Hindlimb muscle (tissue), 1 donor: ENCODE results near the gene CH25H. TPM values are rescaled to one million over a fixed set of nuclear protein-coding genes. Genes with fewer than 3 reads are reported as not detected.
"Not testable (repeated sequence)": the region's sequence is repeated elsewhere in the genome, so short reads cannot be mapped to it uniquely, and the experiment has no call there.

Experiments used
- DNase-seq: peaks from one replicate; pipeline ENCODE4 v3.0.0-alpha.2; 2013
- polyA plus RNA-seq: library from polyadenylated mRNA; unstranded; fragments of 120-200 nt; gene quantifications from one replicate; pipeline ENCODE4 v1.2.1, GENCODE V29; 2013; ENCODE audit not compliant: insufficient read length

Gene CH25H, protein sequence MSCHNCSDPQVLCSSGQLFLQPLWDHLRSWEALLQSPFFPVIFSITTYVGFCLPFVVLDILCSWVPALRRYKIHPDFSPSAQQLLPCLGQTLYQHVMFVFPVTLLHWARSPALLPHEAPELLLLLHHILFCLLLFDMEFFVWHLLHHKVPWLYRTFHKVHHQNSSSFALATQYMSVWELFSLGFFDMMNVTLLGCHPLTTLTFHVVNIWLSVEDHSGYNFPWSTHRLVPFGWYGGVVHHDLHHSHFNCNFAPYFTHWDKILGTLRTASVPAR
- polyA plus RNA-seq: 0.80 TPM

GRCh38 chr10:89207181-89207800, at the start of gene CH25H:
CH25H (minus strand) TSS chr10:89207317; CDS start chr10:89207292, 25 bp downstream.
- DNase-seq: peak; percentile 81

- DNase-seq: no peak
These were observed 49.2 kb upstream of the CH25H start for GRCh38 chr10:89256340-89256739.

DNA sequence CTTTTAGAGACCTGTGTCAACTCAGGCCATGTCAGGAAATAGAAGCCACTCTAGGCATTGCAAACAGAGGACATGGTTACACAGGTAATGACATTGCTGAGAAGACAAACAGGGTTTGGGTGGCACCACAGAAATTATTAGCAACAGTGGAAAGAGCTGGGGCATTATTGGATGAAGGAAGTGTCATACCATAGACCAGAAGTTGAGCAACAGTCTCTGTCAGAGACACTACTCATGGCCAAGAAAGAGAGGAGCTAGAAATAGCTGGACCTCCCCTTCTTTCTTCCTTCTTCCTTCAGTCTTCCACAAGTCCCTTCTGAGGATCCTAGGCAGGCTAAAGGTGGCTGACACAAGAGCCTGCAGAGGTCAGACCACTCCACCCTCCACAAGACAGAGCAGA, 48.7 kb upstream of the CH25H start:
- DNase-seq: no peak

- not testable (repeated sequence) for DNase-seq
These were observed 48.0 kb upstream of the CH25H start for GRCh38 chr10:89255091-89255579.

DNA sequence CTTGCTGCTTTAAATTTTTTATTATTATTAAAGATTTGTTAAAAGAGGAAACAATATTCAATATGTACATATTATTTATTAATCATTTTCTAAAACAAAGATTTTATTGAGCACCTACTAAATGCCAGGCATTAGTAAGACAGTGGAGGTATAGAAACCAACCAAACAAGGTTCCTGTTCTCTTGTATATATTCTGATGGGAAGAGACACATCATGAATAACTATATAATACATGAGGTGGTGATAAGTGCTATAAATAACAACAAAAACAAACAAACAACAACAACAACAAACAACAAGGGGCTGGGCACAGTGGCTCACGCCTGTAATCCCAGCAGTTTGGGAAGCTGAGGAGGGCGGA, 45.1 kb upstream of the CH25H start:
- DNase-seq: no peak

DNA sequence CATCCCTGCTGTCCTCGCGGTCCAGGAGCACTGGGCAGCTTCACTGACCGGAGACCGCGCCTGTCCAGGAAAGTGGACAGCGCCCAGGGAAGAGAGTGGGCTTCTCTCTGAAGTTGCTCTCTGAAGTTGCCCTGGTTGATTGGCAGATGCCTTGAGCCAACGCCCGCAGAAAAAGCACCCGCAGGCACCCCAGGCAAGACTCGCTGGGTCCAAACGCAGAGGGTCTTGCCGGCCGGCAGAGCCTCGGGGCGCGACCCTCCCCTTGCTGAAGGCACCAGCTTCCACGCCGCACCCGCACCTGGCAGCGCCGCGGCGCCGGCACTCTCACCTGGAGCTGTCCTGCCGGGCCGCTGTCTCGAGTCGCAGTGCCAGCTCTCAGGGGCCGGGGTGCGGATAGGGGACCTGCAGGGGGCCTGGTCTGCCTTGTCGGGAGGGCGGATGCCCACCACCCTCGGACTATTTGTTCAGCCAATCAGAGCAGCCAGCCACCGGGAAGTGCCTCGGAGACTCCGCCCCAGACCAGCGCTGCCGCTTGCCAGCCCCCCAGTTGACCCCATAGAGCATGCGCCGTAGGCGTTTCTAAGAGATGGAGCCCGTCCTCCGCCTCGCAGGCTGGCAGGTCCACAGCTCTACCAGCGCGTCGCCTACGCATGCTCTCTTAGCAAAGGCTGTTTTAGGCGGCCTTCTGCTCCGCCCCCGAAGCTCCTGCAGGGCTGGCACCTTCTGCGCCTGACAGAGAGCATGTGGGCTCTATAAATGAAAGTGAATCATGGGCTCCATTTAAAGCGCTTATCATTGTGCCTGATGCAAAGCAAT, 44.5 kb upstream of the CH25H start, which contains the start of gene LIPA:
Gene LIPA, minus strand, starts transcription at position 367 of the 816 bp plus-strand sequence. CDS start 4,127 bp downstream, outside the sequence.
- peak; percentile 95 for DNase-seq

GRCh38 chr10:89250865-89251408, 43.8 kb upstream of the CH25H start:
- no peak for DNase-seq

GRCh38 chr10:89248990-89249389, 41.9 kb upstream of the CH25H start:
- no peak for DNase-seq

GRCh38 chr10:89247623-89248022, 40.5 kb upstream of the CH25H start:
- DNase-seq: not testable (repeated sequence)

GRCh38 chr10:89245802-89246201, 38.7 kb upstream of the CH25H start:
- no peak for DNase-seq

DNA sequence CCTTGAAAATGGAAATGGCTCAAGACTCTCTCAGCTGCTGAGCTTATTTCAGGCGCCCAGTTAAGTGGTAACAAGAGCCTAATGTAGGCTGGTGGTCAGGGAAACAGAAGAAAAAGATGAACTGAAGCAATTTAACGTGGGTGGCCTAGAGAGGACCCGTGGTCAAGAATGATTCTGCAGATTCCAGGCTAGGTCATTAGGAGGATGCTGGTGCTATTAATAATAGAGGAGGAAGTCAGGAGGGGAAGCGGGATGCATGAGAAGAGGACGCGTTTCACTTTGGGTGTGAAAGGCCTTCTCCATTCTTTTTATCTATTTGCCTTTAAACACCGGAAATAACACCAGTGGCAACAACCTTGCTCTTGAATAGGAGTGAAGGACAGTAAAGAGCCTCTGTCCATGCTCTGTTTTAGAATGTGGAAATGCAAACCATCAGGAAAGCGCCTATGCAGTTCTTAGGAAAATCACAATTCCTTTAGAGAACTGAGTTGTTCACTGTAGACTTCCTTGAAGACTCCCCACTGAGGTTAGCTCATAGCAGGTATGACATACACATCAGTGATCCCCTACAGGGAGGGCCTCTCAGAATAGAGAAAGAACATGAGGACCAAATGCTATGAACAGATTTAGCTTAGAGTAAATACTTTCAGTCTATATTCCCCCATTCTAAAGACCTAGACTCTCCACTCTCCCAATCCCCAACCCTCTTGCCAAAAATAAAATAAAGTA, 35.9 kb upstream of the CH25H start:
- DNase-seq: no peak

DNA sequence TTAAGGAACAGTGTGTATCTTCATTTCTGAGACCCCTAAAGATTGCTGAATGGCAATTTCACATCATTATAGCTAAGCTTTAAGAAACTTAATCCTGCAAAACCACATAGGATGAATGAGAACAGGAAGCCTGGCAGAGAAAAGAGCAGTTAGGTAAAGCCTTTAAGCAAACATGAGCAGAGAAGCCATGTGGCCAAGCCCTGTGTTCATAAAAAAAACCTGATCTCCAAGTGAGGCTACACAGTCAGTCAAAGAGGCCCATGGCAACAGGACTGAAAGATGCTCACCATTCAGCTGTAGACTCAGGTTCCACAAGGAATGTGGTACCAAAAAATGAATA, 35.2 kb upstream of the CH25H start:
- no peak for DNase-seq

- no peak for DNase-seq
These were observed 34.6 kb upstream of the CH25H start for GRCh38 chr10:89241486-89242344.

GRCh38 chr10:89241026-89241425, 33.9 kb upstream of the CH25H start:
- no peak for DNase-seq

DNA sequence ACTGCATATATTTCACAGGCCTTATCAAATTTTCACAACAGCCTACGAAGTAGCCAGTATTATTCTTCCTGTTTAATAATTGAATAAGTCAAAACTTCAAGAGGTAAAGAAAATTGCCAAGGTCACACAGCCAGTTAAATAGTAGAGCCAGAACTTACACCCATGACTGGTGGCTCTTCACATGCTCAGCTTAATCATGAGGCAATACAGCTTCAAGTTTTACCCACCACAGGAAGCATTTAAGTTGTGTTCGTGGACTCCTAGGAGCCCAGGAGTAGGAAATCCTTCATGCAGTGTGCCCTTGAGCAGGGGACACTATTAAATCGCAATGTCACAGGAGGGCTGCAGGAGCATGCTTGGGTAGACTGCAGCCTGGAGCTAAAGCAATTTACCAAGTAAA, 33.4 kb upstream of the CH25H start:
- no peak for DNase-seq

- DNase-seq: no peak
These were observed 32.0 kb upstream of the CH25H start for GRCh38 chr10:89238956-89239644.

- no peak for DNase-seq
These were observed 30.7 kb upstream of the CH25H start for GRCh38 chr10:89237849-89238248.

GRCh38 chr10:89236226-89236797, 29.2 kb upstream of the CH25H start:
- no peak for DNase-seq

DNA sequence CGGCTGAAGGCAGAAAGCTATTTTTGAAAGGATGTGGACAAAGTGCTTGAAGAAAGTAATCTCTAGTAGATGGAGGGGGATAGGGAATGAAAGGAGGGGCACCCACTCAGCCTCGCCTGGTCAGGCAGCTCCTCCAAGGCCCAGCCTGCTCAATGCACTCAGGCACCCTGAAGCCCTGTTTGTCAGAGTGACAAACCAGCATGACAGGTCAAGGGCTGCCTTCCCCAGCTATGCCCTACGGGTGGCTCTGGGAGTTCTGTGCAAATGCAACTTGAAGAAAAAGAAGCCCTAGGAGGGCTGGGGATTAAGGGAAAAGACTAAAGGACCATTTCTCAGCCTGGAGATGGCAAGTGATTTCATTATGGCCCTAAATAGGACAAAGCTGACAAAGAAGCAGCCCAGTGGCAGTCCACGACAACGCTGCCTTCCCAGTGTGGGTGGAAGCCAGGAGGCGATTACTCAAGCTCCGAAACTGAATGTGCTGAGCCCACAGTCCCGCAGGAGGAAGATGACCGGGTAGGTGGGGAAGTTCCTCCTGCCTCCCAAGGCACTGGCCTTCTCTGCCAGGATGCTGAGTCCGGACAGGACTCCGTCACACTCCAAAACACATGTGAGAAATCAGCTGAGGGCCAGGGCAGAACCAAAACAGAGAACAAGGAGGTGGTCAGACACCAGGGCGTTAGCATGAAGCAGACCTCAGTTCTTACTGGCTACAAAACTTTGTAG, 28.1 kb upstream of the CH25H start:
- DNase-seq: peak; percentile 33

DNA sequence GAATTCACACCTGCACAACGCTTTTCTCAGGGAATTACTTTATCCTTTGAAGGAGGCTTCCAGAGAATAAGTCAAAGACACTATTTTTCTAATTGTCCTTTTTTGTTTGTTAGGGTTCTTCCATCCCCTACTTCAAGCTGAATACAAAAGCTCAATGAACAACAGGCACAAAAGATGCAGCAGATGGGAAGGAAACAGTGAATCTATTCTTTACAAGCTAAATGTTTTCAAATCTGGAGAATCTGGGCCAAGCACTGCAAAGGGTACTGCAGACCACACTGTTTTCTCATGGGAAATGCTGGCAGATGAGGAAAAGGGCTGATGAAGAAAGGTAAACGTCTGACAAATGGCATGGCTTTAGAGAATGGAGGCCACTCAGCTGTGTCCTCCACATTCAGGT, 25.9 kb upstream of the CH25H start:
- DNase-seq: no peak
